Neural cell (in vitro differentiated cells): Measurements from ENCODE around the gene FYN. TPM values are rescaled to one million over a fixed set of nuclear protein-coding genes. Genes with fewer than 3 reads are reported as not detected.

ENCODE experiments used
- H2AFZ ChIP-seq: fragments of 200-600, 300-800 bp; sonication (generic), shearing (Covaris generic); 2 replicates; pipeline ENCODE4 v1.6.0; 2014; ENCODE audit warnings: low read depth, mild to moderate bottlenecking, antibody characterized with exemption, low read length, moderate library complexity
- H3F3A ChIP-seq: fragments of 200-600 bp; shearing (Covaris generic); 2 replicates; pipeline ENCODE4 v1.6.1; 2016; ENCODE audit warnings: mild to moderate bottlenecking, moderate library complexity, mixed read lengths, antibody characterized with exemption, low read length; ENCODE audit not compliant: insufficient read depth, poor library complexity, severe bottlenecking
- H3K27ac ChIP-seq: fragments of 200-600, 300-800 bp; sonication (generic), shearing (Covaris generic); 2 replicates; pipeline ENCODE4 v1.5.1; 2014; ENCODE audit warnings: mild to moderate bottlenecking, low read length, moderate library complexity
- H3K27me3 ChIP-seq: fragments of 300-800, 200-600 bp; sonication (generic), shearing (Covaris generic); 2 replicates; pipeline ENCODE4 v1.6.0; 2014; ENCODE audit warnings: mild to moderate bottlenecking, low read depth, low read length, moderate library complexity; ENCODE audit not compliant: insufficient read depth
- H3K36me3 ChIP-seq: fragments of 300-800, 200-600 bp; sonication (generic), shearing (Covaris generic); 2 replicates; pipeline ENCODE4 v1.5.1; 2014; ENCODE audit warnings: mild to moderate bottlenecking, antibody characterized with exemption, low read length, moderate library complexity; ENCODE audit not compliant: insufficient read depth
- H3K4me2 ChIP-seq: fragments of 300-800, 200-600 bp; sonication (generic), shearing (Covaris generic); 2 replicates; pipeline ENCODE4 v1.6.0; 2014; ENCODE audit warnings: mild to moderate bottlenecking, low read length
- H3K4me3 ChIP-seq: fragments of 300-800, 200-600 bp; sonication (generic), shearing (Covaris generic); 2 replicates; pipeline ENCODE4 v1.5.1; 2014; ENCODE audit warnings: mild to moderate bottlenecking, low read length, moderate library complexity
- H3K79me2 ChIP-seq: fragments of 200-600 bp; shearing (Covaris generic); replicated peaks from 2 replicates; pipeline ENCODE4 v1.6.0; 2014; ENCODE audit warnings: mild to moderate bottlenecking, low read length, moderate library complexity; ENCODE audit not compliant: insufficient read depth
- H3K9ac ChIP-seq: fragments of 300-800, 200-600 bp; sonication (generic), shearing (Covaris generic); 2 replicates; pipeline ENCODE4 v1.6.1; 2016; ENCODE audit warnings: mild to moderate bottlenecking, low read length, mixed read lengths
- H3K9me2 ChIP-seq: fragments of 200-600 bp; shearing (Covaris generic); 2 replicates; pipeline ENCODE4 v1.6.1; 2016; ENCODE audit warnings: mild to moderate bottlenecking, low read length, mixed read lengths; ENCODE audit not compliant: insufficient read depth
- H3K9me3 ChIP-seq: fragments of 200-600, 300-800 bp; sonication (generic), shearing (Covaris generic); 2 replicates; pipeline ENCODE4 v1.6.1; 2016; ENCODE audit warnings: mild to moderate bottlenecking, mixed run types, low read length, moderate library complexity, mixed read lengths
- H4K20me1 ChIP-seq: fragments of 200-600 bp; shearing (Covaris generic); 2 replicates; pipeline ENCODE4 v1.6.1; 2016; ENCODE audit warnings: mild to moderate bottlenecking, mixed run types; ENCODE audit not compliant: insufficient read depth
- EP300 ChIP-seq: fragments of 450-650 bp; conservative IDR thresholded peaks from 2 replicates; pipeline ENCODE4 v1.6.1; 2014; ENCODE audit warnings: antibody characterized with exemption, mild to moderate bottlenecking, moderate library complexity; ENCODE audit not compliant: poor library complexity, severe bottlenecking
- EZH2 ChIP-seq: fragments of 200-600, 300-800 bp; shearing (Covaris generic), sonication (generic); IDR thresholded peaks from 2 replicates; pipeline ENCODE4 v1.6.1; 2014; ENCODE audit warnings: antibody characterized with exemption, low read length, borderline replicate concordance, mild to moderate bottlenecking; ENCODE audit not compliant: insufficient read depth, poor library complexity, severe bottlenecking
- MXI1 ChIP-seq: fragments of 450-650 bp; conservative IDR thresholded peaks from 2 replicates; pipeline ENCODE4 v1.6.1; 2014; ENCODE audit warnings: antibody characterized with exemption, mild to moderate bottlenecking; ENCODE audit not compliant: poor library complexity, severe bottlenecking
- POLR2AphosphoS5 ChIP-seq: IDR thresholded peaks from 2 replicates; pipeline ENCODE4 v1.6.1; 2012
- RAD21 ChIP-seq: fragments of 450-650 bp; conservative IDR thresholded peaks from 2 replicates; pipeline ENCODE4 v1.6.1; 2014; ENCODE audit warnings: antibody characterized with exemption, mild to moderate bottlenecking, moderate library complexity
- REST ChIP-seq: IDR thresholded peaks from 2 replicates; pipeline ENCODE4 v1.6.1; 2012; ENCODE audit warnings: borderline replicate concordance
- SMC3 ChIP-seq: fragments of 450-650 bp; conservative IDR thresholded peaks from 2 replicates; pipeline ENCODE4 v1.6.1; 2014; ENCODE audit warnings: antibody characterized with exemption, mild to moderate bottlenecking, moderate library complexity; ENCODE audit not compliant: poor library complexity
- TAF1 ChIP-seq: IDR thresholded peaks from 2 replicates; pipeline ENCODE4 v1.6.1; 2012; ENCODE audit warnings: low read depth
- polyA plus RNA-seq: library from polyadenylated mRNA; depleted of rRNA; stranded (reverse); fragments of >200 nt; gene quantifications from 2 replicates; pipeline ENCODE4 v1.2.3, GENCODE V29; 2014
- TF ChIP-seq, protein P1 (sequence below): fragments of 450-650 bp; IDR thresholded peaks from 2 replicates; pipeline ENCODE4 v1.5.1; 2014; ENCODE audit warnings: antibody characterized with exemption, mild to moderate bottlenecking, moderate library complexity; ENCODE audit not compliant: poor library complexity, severe bottlenecking

FYN gene
- polyA plus RNA-seq, 1 donor from 2014 or later = 277 TPM

- Histone ChIP-seq H3K4me3 (no peak overlapping the region), H4K20me1 (no peaks in the 10 kb centered on the region), H3K27me3 (no peaks in the 10 kb centered on the region), H2AFZ (no peak overlapping the region), H3K9ac (no peak overlapping the region), H3K9me3 (no peaks in the 10 kb centered on the region), H3K4me2 (no peak overlapping the region), H3K36me3 (peaks cover 4% of the 10 kb centered on the region), H3K79me2 (no peaks in the 10 kb centered on the region), H3F3A (peaks cover 4% of the 10 kb centered on the region), H3K27ac (no peak overlapping the region), H3K9me2 (no peaks in the 10 kb centered on the region)
- TF ChIP-seq REST = no peak
- no peak for TF ChIP-seq EP300
- TF ChIP-seq MXI1 = no peak
- TF ChIP-seq RAD21 = no peak
- TF ChIP-seq, protein P1, sequence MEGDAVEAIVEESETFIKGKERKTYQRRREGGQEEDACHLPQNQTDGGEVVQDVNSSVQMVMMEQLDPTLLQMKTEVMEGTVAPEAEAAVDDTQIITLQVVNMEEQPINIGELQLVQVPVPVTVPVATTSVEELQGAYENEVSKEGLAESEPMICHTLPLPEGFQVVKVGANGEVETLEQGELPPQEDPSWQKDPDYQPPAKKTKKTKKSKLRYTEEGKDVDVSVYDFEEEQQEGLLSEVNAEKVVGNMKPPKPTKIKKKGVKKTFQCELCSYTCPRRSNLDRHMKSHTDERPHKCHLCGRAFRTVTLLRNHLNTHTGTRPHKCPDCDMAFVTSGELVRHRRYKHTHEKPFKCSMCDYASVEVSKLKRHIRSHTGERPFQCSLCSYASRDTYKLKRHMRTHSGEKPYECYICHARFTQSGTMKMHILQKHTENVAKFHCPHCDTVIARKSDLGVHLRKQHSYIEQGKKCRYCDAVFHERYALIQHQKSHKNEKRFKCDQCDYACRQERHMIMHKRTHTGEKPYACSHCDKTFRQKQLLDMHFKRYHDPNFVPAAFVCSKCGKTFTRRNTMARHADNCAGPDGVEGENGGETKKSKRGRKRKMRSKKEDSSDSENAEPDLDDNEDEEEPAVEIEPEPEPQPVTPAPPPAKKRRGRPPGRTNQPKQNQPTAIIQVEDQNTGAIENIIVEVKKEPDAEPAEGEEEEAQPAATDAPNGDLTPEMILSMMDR = no peak
- no peak for TF ChIP-seq TAF1
- TF ChIP-seq POLR2AphosphoS5 = no peak
- no peak for TF ChIP-seq SMC3
- no peak for TF ChIP-seq EZH2
Observed at GRCh38 chr6:111669326-111669725, 203.9 kb downstream of the FYN start.

- Histone ChIP-seq H3K36me3 (no peaks in the 10 kb centered on the region), H3K4me3 (peak overlapping the region; percentile 16), H3K79me2 (no peaks in the 10 kb centered on the region), H3K27ac (peak overlapping the region; percentile 83), H3K9me2 (no peaks in the 10 kb centered on the region), H4K20me1 (no peaks in the 10 kb centered on the region), H3K9me3 (no peaks in the 10 kb centered on the region), H3K4me2 (peak overlapping the region; percentile 0), H3K9ac (peak overlapping the region; percentile 50), H3F3A (peaks cover 8% of the 10 kb centered on the region), H3K27me3 (no peaks in the 10 kb centered on the region), H2AFZ (no peak overlapping the region)
- no peak for TF ChIP-seq EP300
- TF ChIP-seq, protein P1 = peak; percentile 66
Observed at GRCh38 chr6:111668410-111668809, 204.8 kb downstream of the FYN start.
